Left ventricle myocardium inferior (tissue), 1 donor: ENCODE data around the gene GPM6B. TPM values are rescaled to one million over a fixed set of nuclear protein-coding genes. Genes with fewer than 3 reads are reported as not detected.

Experiments used
- DNase-seq: peaks from one replicate; pipeline ENCODE4 v3.0.0-alpha.2; 2020
- H3K27ac ChIP-seq: fragments of 200-600 bp; replicated peaks from 2 replicates; pipeline ENCODE4 v1.8.0; 2021
- H3K27me3 ChIP-seq: fragments of 200-600 bp; 2 replicates; pipeline ENCODE4 v1.8.0; 2021; ENCODE audit warnings: low read depth
- H3K36me3 ChIP-seq: fragments of 200-600 bp; 2 replicates; pipeline ENCODE4 v1.8.0; 2021
- H3K4me1 ChIP-seq: fragments of 200-600 bp; 2 replicates; pipeline ENCODE4 v1.8.0; 2021
- H3K4me3 ChIP-seq: fragments of 200-600 bp; 2 replicates; pipeline ENCODE4 v1.8.0; 2021; ENCODE audit warnings: mild to moderate bottlenecking, moderate library complexity
- H3K9me3 ChIP-seq: fragments of 200-600 bp; replicated peaks from 2 replicates; pipeline ENCODE4 v1.8.0; 2021
- intact Hi-C: fragments of 100-400 bp; cut with micrococcal nuclease; formaldehyde crosslinking; loops from one replicate; pipeline ENCODE4 v1.11.0; 2022
- total RNA-seq: library from RNA; stranded (reverse); fragmentation: NEBNext Ultra II Directional; extraction: Animal tissue kit (Norgen Biotek cat#: 25700); gene quantifications from one replicate; pipeline ENCODE4 v1.2.1, GENCODE V29; 2021
- TF ChIP-seq, protein P1 (sequence below): fragments of 200-600 bp; IDR thresholded peaks from 2 replicates; pipeline ENCODE4 v1.8.0; 2021; ENCODE audit warnings: antibody characterized with exemption, mild to moderate bottlenecking, borderline replicate concordance
- donor health status: DM: no; HTN: yes; CAD: no; lungs with severe emphysema.

Gene GPM6B
- total RNA-seq, 1 donor from 2014 or later = 4.5 TPM

DNA sequence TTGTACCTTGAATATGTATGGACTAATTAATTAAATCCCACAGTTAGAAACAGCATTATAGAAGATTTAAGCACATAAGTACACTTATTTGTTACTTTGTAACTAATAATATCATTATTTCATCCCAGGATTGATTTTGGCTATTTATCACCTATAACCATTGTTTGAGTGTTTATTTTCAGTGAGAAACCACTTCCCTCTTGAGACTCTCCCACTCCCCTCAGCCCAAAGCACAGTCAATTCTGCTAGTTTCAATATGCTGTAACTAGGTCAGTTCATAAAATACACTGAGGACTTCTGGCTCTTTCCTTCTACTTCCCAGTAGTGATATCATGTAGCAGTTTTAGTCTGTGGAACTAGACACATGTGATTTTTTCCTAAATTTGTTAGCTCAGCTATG, 66.1 kb downstream of the GPM6B start:
- H3K27me3 ChIP-seq = no peaks in the 10 kb centered on the region
- no peak for DNase-seq
- intact Hi-C loops = loop anchor here (5.0 kb wide), 1 partner anchor 281 kb away; no protein-coding TSS in a partner anchor
- H3K9me3 ChIP-seq = no peaks in the 10 kb centered on the region
- TF ChIP-seq, protein P1, sequence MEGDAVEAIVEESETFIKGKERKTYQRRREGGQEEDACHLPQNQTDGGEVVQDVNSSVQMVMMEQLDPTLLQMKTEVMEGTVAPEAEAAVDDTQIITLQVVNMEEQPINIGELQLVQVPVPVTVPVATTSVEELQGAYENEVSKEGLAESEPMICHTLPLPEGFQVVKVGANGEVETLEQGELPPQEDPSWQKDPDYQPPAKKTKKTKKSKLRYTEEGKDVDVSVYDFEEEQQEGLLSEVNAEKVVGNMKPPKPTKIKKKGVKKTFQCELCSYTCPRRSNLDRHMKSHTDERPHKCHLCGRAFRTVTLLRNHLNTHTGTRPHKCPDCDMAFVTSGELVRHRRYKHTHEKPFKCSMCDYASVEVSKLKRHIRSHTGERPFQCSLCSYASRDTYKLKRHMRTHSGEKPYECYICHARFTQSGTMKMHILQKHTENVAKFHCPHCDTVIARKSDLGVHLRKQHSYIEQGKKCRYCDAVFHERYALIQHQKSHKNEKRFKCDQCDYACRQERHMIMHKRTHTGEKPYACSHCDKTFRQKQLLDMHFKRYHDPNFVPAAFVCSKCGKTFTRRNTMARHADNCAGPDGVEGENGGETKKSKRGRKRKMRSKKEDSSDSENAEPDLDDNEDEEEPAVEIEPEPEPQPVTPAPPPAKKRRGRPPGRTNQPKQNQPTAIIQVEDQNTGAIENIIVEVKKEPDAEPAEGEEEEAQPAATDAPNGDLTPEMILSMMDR = no peak
- H3K27ac ChIP-seq = no peak overlapping the region
- H3K4me3 ChIP-seq = no peak overlapping the region
- no peaks in the 10 kb centered on the region for H3K4me1 ChIP-seq
- H3K36me3 ChIP-seq = peaks cover 6% of the 10 kb centered on the region

DNA sequence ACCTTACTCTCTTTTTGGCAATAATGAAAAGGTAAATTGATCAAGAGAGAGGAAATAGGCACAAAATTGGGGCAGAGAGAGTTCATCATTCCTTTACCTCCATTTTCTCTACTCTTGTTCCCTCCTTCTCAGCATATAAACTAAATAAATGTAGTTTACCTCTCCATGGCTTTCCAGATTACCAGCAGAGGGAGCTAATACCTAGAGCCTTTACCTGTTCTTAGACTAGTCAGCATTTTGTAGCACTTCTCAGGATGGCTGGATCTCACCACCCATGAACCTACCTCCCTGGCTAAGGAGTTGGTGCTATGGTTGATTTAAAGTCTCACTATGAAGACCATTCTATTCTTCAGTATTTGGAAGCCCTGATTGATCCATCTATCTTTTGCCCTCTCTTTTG, 66.7 kb downstream of the GPM6B start:
- H3K27ac ChIP-seq = no peak overlapping the region
- TF ChIP-seq, protein P1 = peak; percentile 62
- DNase-seq = no peak
- H3K4me3 ChIP-seq = no peak overlapping the region
- peaks cover 6% of the 10 kb centered on the region for H3K36me3 ChIP-seq
- H3K9me3 ChIP-seq = no peaks in the 10 kb centered on the region
- no peaks in the 10 kb centered on the region for H3K4me1 ChIP-seq
- H3K27me3 ChIP-seq = no peaks in the 10 kb centered on the region
- intact Hi-C loops = loop anchor here (5.0 kb wide), 1 partner anchor 282 kb away; no protein-coding TSS in a partner anchor

DNA sequence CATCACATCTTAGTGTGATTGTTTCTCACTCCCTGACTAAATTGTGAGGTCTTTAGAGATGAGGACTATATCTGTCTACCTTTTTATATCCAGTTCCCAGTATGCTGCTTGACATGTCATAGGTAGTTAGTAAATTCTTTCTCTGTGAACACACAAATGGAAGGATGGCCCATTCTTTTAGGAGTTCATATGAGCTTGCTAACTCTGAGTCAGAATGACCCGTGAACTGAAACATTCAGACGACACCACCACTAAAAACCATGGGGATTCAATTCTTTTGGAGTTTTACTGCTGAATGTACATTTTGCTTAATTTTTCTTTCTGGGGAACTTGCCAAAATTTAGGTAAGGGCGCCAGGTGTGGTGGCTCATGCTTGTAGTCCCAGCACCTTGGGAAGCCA, 68.4 kb downstream of the GPM6B start:
- no peak for DNase-seq
- intact Hi-C loops = loop anchor here (10.0 kb wide), 1 partner anchor 94 kb away; the partner anchor contains the start of gene TCEANC
- TF ChIP-seq, protein P1 = no peak
- H3K4me1 ChIP-seq = no peaks in the 10 kb centered on the region
- no peaks in the 10 kb centered on the region for H3K9me3 ChIP-seq
- H3K27me3 ChIP-seq = no peaks in the 10 kb centered on the region
- H3K36me3 ChIP-seq = peaks cover 6% of the 10 kb centered on the region
- H3K27ac ChIP-seq = no peak overlapping the region
- H3K4me3 ChIP-seq = no peak overlapping the region

DNA sequence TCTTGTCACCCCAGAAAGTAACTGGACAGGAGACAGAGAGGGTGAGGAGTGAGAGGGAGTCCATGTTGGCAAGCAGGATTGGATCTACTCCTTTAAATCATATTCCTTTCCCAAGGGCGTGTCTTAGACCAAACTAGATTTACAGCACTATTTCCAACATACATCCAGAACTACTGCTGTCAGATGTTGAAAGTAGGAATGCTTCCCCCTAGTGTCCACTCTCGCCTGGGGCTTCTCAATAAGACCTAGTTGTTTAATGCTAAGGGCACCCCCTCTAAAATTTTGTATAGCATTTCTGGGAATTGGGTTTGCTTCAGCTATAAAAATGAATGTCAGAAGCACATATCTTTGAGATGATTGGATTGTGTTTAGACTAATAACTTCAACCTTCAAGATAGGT, 69.1 kb downstream of the GPM6B start:
- intact Hi-C loops = loop anchor here (10.0 kb wide), 1 partner anchor 93 kb away; the partner anchor contains the start of gene TCEANC
- DNase-seq = peak; percentile 18
- Histone ChIP-seq H3K4me3 (no peak overlapping the region), H3K27me3 (no peaks in the 10 kb centered on the region), H3K9me3 (no peaks in the 10 kb centered on the region), H3K4me1 (no peaks in the 10 kb centered on the region), H3K27ac (no peak overlapping the region), H3K36me3 (peaks cover 6% of the 10 kb centered on the region)
- TF ChIP-seq, protein P1 = peak; percentile 61

DNA sequence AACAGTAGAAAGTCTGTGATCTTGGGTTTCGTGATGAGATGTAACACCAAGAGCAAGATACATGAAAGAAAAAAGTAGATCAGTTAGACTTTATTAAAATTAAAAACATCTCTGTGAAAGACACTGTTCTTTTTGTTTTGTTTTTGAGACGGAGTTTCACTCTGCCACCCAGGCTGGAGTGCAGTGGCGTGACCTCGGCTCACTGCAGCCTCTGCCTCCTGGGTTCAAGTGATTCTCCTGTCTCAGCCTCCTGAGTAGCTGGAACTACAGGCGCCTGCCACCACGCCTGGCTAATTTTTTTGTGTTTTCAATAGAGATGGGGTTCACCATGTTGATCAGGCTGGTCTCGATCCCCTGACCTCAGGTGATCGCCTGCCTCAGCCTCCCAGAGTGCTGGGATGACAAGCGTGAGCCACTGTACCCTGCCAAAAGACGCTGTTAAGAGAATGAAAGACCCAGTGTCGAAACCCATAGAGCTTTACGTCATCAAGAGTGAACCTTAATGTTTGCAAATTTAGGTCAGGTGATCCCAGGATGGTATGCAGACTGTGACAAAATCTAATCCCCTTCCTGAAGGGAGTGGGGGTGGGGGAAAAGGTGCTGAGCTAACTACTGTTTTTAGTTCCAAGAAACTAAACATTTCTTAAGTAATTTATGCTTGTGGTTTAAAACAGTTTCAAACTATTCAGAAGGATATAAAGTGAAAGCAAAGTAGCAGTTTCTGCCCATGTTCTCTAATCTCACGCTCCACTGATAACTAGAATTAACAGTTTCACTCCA, 74.3 kb downstream of the GPM6B start:
- DNase-seq = no peak
- Histone ChIP-seq H3K4me3 (no peak overlapping the region), H3K27ac (no peak overlapping the region), H3K4me1 (no peaks in the 10 kb centered on the region), H3K36me3 (no peaks in the 10 kb centered on the region), H3K27me3 (no peaks in the 10 kb centered on the region), H3K9me3 (no peaks in the 10 kb centered on the region)
- TF ChIP-seq, protein P1 = no peak
- intact Hi-C loops = loop anchor here (10.0 kb wide), 1 partner anchor 88 kb away; the partner anchor contains the start of gene TCEANC
